HG02885 (cell line): ENCODE data around the gene LTK.
"Not testable (repeated sequence)": the region's sequence is repeated elsewhere in the genome, so short reads cannot be mapped to it uniquely, and the experiment has no call there.

Source experiments
- ATAC-seq: cut with Tn5 transposase; IDR thresholded peaks from one replicate; pipeline ENCODE4 v1.9.1; 2021; ENCODE audit warnings: mild to moderate bottlenecking; ENCODE audit not compliant: unreplicated experiment, poor library complexity

Gene LTK

DNA sequence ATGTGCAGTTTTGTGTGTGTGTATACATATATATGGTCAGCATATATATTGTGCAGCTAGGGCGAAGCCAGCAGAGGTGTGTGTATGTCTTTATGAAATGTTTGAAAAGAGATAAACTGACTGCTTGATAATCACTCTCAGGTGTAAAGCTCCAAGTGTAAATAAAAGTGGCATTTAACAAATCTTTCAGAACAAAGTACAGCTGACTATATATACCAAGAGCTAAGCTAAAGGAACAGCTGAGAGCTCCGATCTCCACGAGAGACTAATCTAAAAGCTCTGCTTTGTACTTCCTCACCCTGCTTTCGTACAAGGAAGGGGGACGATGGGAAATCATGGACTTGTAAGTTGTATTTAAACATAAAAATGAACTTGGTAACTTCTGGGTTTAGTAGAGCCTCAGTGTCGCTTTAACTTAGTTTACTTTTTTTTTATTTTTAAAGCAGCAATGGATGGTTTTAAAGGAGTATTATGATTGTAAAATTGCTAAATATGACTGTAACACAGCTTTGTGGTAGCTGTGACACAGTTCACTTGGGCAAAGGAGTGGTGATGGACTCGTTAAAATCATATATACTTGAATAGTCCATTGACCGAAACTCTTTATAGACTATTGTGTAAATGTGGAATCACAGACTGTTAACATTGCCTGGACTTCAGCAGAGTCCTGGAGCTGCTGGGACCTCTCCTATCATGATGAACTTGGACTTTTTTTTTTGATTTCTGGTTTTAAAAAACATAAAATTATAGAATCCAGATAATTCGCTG lies 31.3 kb downstream of the LTK start:
- ATAC-seq, result no peak

DNA sequence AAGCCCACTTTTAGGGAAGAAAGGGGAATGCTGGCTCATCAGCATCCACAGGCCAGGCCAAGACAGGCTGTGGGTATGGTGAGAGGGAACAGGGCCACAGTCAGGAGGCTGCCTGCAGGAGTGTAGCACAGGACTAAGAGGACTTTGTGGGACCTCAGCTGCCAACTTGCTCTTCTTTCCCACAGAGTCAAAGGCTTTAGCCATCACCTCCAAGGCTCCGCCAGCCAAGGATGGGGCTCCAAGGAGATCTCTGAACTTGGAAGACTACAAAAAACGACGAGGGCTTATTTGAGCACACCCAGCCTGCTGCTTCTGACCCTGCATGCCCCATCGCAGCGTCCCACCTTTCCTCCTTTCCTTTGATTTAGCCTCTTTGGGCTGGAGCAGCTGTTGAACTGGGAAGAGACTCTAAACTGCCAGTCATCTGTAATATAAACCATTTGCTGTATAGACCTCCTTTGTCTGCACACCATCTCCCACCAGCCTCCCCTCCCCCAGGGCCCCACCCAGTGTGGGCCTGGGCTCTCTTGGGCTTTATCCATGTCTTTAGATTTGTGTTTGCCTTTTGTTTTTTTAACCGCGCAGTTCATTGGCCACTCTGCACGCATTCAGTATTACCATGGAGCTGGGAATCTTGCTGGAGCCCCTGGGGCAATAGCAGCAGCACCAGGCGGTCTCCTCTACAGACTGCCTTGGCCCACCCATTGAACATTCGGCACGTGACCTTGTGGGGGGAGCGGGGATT lies 33.1 kb downstream of the LTK start:
- no peak for ATAC-seq

DNA sequence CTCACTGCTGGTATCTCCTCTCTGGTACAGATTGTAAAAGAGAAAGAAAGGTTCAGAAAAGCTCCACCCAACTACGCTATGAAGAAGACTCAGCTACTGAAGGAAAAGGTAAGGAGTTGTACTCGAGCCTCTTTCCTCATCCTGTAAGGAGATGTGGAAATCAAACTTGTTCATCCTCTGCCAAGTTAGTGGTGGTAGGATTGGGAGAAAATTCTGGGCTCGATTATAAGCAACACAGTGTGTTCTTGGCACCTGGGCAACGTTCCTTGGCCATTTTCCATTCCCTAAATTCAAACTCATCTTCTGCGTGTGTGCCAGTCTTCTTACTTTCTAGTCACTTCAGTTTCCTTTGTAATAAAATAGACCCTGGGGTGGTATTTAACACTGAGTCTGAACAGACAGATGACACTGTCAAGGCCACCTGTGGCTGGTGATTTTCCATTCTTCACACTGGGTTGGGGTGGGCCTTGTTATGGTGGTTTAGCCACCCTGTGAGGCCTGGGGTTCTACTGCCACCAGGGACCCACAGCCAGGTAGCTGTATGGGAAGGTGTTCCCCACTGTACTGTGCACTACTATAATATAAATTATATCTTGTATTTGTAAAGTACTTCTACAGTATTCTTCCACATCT lies 37.1 kb downstream of the LTK start:
- no peak for ATAC-seq

DNA sequence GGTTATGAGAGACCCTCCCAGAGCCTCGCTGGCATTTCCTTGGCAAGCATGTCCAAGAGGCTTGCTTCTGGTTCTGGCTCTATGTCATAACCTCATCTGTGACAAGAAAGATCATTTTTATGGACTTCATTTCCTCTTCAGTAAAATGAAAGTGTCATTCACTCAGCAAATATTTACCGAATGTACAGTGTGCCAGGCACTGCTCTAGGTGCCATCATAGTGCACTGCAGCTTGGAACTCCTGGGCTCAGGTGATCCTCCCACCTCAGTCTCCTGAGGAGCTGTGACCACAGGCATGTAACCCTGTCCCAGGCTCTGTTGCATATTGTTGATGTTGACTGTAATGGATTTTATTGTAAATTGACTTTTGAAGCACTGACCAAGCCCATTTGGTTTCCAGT lies 38.7 kb downstream of the LTK start:
- ATAC-seq, result no peak

DNA sequence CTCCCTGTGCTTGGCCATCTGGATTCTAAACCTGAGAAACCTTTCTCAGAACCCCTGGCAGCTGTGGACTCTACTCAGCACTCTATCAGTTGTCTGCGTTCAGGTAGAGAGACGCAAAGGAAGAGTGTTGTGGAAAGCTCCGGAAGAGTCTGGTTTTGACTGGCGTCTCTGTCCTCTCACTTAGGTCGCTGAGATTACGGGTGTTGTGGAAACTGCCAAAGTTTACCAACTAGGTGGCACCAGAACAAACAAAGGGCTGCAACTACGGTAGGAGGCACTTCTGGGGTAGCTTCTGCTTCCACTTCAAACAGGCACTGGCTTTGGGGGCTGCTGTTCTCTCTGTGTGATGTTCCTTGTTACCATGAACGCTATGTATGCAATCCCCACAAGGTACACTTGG lies 39.2 kb downstream of the LTK start:
- ATAC-seq, result no peak

DNA sequence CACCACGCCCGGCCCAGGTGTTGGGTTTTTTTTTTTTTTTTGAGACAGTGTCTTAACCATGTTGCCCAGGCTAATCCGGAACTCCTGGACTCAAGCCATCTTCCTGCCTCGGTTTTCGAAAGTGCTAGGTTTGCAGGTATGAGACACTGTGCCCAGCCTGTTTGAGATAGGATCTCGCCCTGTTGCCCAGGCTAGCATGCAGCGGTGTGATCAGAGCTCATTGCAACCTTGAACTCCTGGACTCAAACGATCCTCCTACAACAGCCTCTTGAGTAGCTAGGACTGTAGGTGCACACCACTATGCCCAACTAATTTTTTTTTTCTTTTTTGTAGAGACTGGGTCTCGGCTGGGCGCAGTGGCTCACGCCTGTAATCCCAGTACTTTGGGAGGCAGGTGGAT lies 40.2 kb downstream of the LTK start:
- ATAC-seq, result no peak

DNA sequence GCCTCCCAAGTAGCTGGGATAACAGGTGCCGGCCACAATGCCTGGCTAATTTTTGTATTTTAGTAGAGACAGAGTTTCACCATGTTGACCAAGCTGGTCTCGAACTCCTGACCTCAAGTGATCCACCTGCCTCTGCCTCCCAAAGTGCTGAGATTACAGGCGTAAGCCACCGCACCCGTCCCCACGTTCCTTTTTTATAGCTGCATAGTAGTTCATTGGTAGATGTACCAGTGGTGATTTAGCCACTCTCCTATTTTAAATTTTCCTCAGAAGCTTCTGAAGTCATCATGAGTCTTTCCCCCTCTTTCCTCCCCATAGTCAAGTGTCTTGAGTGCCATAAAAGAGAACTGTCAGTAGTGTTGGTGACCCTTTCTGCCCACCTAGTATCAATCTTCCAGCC lies 44.0 kb downstream of the LTK start:
- ATAC-seq, result not testable (repeated sequence)

DNA sequence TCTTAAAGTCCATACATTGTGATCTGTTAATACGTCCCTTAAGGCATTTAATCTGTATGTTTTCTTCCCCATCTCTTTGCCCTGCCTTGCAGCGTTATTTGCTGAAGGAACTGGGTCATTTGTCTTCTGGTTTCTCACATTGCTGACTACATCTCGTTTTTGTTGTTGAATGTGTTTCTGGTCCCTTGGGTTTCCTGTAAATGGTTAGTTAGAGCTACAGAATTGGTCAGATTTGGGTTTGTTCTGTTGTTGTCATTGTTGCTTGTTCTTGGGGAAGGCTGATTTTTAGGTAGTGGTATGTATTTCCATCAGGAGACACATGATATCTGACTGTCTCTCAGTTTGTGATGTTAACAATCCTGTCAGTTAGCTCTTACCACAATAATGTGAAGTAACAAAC lies 46.9 kb downstream of the LTK start:
- ATAC-seq, result no peak

DNA sequence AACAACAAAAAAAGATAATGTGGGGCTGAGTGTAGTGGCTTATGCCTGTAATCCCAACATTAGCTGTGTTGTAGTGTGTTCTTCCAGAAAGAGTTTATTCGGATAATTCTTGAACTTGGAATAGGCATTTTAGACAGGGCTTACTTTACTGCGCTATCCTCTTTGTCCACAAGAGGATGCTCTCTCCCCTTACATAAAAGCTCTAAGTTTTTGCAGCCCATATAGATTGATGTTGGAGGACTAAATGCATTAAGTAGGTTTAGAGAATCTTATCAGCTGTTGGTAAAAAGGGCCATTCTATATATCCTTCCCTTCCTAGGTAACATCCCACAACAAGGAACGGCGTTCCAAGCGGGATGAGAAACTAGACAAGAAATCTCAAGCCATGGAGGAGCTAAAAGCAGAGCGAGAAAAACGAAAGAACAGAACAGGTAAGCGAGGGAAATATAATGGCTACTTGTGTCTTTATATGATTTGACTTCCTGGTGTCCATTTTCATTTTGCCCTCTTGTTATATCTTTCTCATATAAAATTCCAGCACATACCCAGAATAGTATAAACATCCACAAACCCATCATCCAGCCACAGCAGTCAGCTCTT lies 47.7 kb downstream of the LTK start:
- ATAC-seq, result no peak

DNA sequence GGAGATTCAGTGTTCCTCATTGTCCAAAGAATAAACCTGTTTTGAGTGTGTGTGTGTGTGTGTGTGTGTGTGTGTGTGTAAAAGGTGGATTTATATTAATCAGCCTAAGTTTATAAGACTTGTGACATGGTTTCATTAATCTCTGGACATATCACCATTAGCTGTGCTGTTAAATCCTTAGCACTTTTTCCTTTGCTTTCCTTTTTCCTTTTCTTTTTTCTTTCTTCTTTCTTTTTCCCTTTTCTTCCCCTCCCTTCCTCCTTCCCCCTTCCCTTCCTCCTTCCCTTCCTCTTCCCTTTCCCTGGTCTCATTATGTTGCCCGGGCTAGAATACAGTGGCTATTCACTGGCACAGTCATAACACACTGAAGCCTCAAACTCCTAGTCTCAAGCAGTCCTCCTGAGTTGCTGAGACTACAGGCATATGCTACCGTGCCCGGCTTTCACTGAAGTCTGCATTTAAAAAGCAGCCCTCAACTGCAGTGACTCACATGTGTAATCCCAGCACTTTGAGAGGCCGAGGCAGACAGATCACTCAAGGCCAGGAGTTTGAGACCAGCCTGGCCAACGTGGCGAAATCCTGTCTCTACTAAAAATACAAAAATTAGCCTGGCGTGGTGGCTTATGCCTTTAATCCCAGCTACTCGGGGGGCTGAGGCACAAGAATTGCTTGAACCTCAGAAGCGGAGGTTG lies 48.6 kb downstream of the LTK start:
- no peak for ATAC-seq

DNA sequence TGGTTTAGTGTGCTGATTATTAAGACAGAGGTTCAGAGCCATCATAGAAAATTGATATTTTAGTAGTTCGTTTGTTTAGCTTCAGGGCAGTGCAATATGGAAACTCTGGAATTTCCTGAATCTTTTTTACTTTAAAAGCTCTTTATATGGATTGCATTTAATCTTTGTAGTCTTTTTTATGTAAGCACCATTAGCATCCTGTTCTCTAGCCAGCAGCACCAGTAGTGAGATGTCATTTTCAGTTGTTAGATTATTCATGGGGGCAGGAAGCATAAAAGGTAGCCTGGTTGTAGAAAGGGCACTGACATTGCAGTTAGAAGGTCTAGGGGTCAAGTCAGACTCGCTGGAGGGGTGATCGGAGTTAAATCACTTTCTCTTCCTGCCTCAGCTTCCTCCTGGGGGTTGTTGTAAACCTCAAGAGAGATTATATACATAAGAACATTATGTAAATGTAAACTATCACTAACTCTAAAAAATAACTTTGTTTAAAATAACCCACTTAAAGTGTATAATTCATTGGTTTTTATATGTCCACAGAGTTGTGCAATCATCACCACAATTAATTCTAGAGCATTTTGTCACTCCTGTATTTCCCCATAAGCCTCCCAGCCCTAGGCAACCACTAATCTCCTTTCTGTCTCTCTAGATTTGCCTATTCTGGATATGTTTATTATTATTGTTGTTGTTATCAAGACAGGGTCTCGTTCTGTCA lies 51.4 kb downstream of the LTK start:
- no peak for ATAC-seq
